HepG2 (cell line): ENCODE results near the gene N4BP2. TPM values are rescaled to one million over a fixed set of nuclear protein-coding genes. Genes with fewer than 3 reads are reported as not detected.

Experiments
- ATAC-seq: fragments of 200-7000 bp; cut with Tn5 transposase; 3 replicates; pipeline ENCODE4 v1.9.1; 2020; ENCODE audit warnings: mild to moderate bottlenecking, moderate library complexity
- BruUV-seq: library from RNA; stranded (reverse); fragments of 400-500 nt; replicated peaks from 2 replicates; lab custom pipeline; 2021; lab: Mats Ljungman, UMichigan
- CTCF ChIA-PET: fragments of 300-600 bp; formaldehyde crosslinking; extraction: SDS; loops from one replicate; lab custom pipeline; 2021; ENCODE audit warnings: low total read pairs, inconsistent platforms, low intra/inter-chr PET ratio; lab: Yijun Ruan, JAX
- POLR2A ChIA-PET: fragments of 350-600 bp; sonication (Branson Sonifier 250); formaldehyde crosslinking; loops from one replicate; lab custom pipeline; 2020; ENCODE audit warnings: antibody characterized with exemption, inconsistent platforms; lab: Yijun Ruan, JAX
- DNase-seq: peaks from one replicate; pipeline ENCODE4 v3.0.0-alpha.2; 2015; ENCODE audit warnings: low spot score
- FAIRE-seq: peaks from 3 replicates; lab custom pipeline; 2011; peaks lifted over from hg19 to GRCh38; lab: Jason Lieb, UNC
- H2AFZ ChIP-seq: one replicate; pipeline ENCODE4 v1.6.1; 2011; ENCODE audit warnings: low read length, inconsistent platforms
- H3K27ac ChIP-seq: fragments of 300-600 bp; 3 replicates; pipeline ENCODE4 v1.8.0; 2011; ENCODE audit warnings: mixed run types, mild to moderate bottlenecking, mixed read lengths, low read length, inconsistent platforms; ENCODE audit not compliant: insufficient read depth; ENCODE audit errors: extremely low read length
- H3K27me3 ChIP-seq, 2 experiments: fragments of 200-600 bp in 1 of 2; 2 replicates in 1 of 2; 3 replicates in 1 of 2; pipeline versions ENCODE4 v1.6.0 to v1.8.0; 2011; ENCODE audit warnings: low read length in 2 of 2, mild to moderate bottlenecking in 2 of 2, moderate library complexity in 2 of 2, inconsistent platforms in 1 of 2; ENCODE audit not compliant: insufficient read depth in 2 of 2, control insufficient read depth in 1 of 2
- H3K36me3 ChIP-seq, 2 experiments: fragments of 200-600 bp in 1 of 2; replicated peaks in 1 of 2; 2 replicates in 1 of 2; 3 replicates in 1 of 2; pipeline versions ENCODE4 v1.5.1 to v1.8.0; 2011; ENCODE audit warnings: low read length in 2 of 2, inconsistent platforms in 1 of 2; ENCODE audit not compliant: insufficient read depth in 2 of 2, control insufficient read depth in 1 of 2
- H3K4me1 ChIP-seq: 2 replicates; pipeline ENCODE4 v1.5.1; 2012; ENCODE audit warnings: low read length, inconsistent platforms; ENCODE audit not compliant: insufficient read depth
- H3K4me2 ChIP-seq: 2 replicates; pipeline ENCODE4 v1.6.0; 2011; ENCODE audit warnings: low read depth, low read length, inconsistent platforms
- H3K4me3 ChIP-seq, 3 experiments: fragments of 200-600 bp in 1 of 3; sonication (generic), shearing (Covaris generic) in 1 of 3; replicated peaks in 1 of 3; 2 replicates each; pipeline ENCODE4 v1.5.1; 2011 to 2016; ENCODE audit warnings: low read length in 3 of 3, inconsistent platforms in 2 of 3, low read depth in 2 of 3, mild to moderate bottlenecking in 2 of 3, control low read depth in 1 of 3, mixed read lengths in 1 of 3; ENCODE audit not compliant: insufficient read depth in 1 of 3
- H3K79me2 ChIP-seq: one replicate; pipeline ENCODE4 v1.6.1; 2011; ENCODE audit warnings: low read length, inconsistent platforms; ENCODE audit not compliant: insufficient read depth
- H3K9ac ChIP-seq: 2 replicates; pipeline ENCODE4 v1.6.0; 2011; ENCODE audit warnings: mild to moderate bottlenecking, low read depth, low read length, inconsistent platforms; ENCODE audit not compliant: insufficient read depth
- H3K9me3 ChIP-seq: 2 replicates; pipeline ENCODE4 v1.5.1; 2012; ENCODE audit warnings: mild to moderate bottlenecking, low read length
- H4K20me1 ChIP-seq: 2 replicates; pipeline ENCODE4 v1.6.0; 2011; ENCODE audit warnings: inconsistent platforms, mild to moderate bottlenecking, low read length, moderate library complexity; ENCODE audit not compliant: insufficient read depth
- FOXO1 ChIP-seq: sonication (generic); formaldehyde crosslinking; IDR thresholded peaks from 2 replicates; pipeline ENCODE4 v1.4.0; 2020; ENCODE audit warnings: missing genetic modification reagents
- KDM1A ChIP-seq: IDR thresholded peaks from 2 replicates; pipeline ENCODE4 v1.6.1; 2016; ENCODE audit warnings: missing compliant biosample characterization
- KDM5B ChIP-seq: sonication (generic); formaldehyde crosslinking; IDR thresholded peaks from 2 replicates; pipeline ENCODE4 v1.4.0; 2020; ENCODE audit warnings: missing genetic modification reagents, mild to moderate bottlenecking, borderline replicate concordance
- NR2F2 ChIP-seq: IDR thresholded peaks from 2 replicates; pipeline ENCODE4 v1.6.1; 2012; ENCODE audit warnings: low read depth, inconsistent platforms, borderline replicate concordance
- SATB2 ChIP-seq: sonication (generic); formaldehyde crosslinking; IDR thresholded peaks from 2 replicates; pipeline ENCODE4 v1.5.0; 2020; ENCODE audit warnings: missing genetic modification reagents
- SNAPC2 ChIP-seq: sonication (generic); formaldehyde crosslinking; IDR thresholded peaks from 2 replicates; pipeline ENCODE4 v1.8.1; 2022; ENCODE audit warnings: mild to moderate bottlenecking, missing genetic modification reagents
- ZBTB37 ChIP-seq: sonication (generic); formaldehyde crosslinking; IDR thresholded peaks from 2 replicates; pipeline ENCODE4 v1.4.0; 2020; ENCODE audit warnings: mild to moderate bottlenecking, missing genetic modification reagents
- ZNF17 ChIP-seq: sonication (generic); formaldehyde crosslinking; IDR thresholded peaks from 2 replicates; pipeline ENCODE4 v1.5.0; 2020; ENCODE audit warnings: mild to moderate bottlenecking, missing genetic modification reagents
- ZNF296 ChIP-seq: sonication (generic); formaldehyde crosslinking; conservative IDR thresholded peaks from 2 replicates; pipeline ENCODE4 v1.5.0; 2020; ENCODE audit warnings: mild to moderate bottlenecking, missing genetic modification reagents
- ZNF383 ChIP-seq: sonication (generic); formaldehyde crosslinking; IDR thresholded peaks from 2 replicates; pipeline ENCODE4 v1.4.0; 2020; ENCODE audit warnings: missing genetic modification reagents, mild to moderate bottlenecking, borderline replicate concordance
- ZNF720 ChIP-seq: sonication (generic); formaldehyde crosslinking; IDR thresholded peaks from 2 replicates; pipeline ENCODE4 v1.4.0; 2020; ENCODE audit warnings: missing genetic modification reagents
- ZNF724P ChIP-seq: sonication (generic); formaldehyde crosslinking; IDR thresholded peaks from 2 replicates; pipeline ENCODE4 v1.8.0; 2022; ENCODE audit warnings: missing genetic modification reagents, borderline replicate concordance
- ZNF768 ChIP-seq: sonication (generic); formaldehyde crosslinking; IDR thresholded peaks from 2 replicates; pipeline ENCODE4 v1.4.0; 2020; ENCODE audit warnings: missing genetic modification reagents
- ZNF784 ChIP-seq: sonication (generic); formaldehyde crosslinking; IDR thresholded peaks from 2 replicates; pipeline ENCODE4 v1.5.1; 2020; ENCODE audit warnings: missing genetic modification reagents, mild to moderate bottlenecking, borderline replicate concordance
- WGBS: methylation state at CpG from one replicate; pipeline ENCODE4 v1.1.6; 2017; ENCODE audit warnings: low lambda C conversion rate; 5-methylcytosine and 5-hydroxymethylcytosine counted together
- in situ Hi-C: cut with HindIII; loops from 2 replicates; pipeline ENCODE4 v1.10.0; 2017; ENCODE audit warnings: low pct_unique_long_range_greater_than_20kb; ENCODE audit not compliant: extremely low pct_ligation_motif_present
- intact Hi-C: fragments of 100-400 bp; cut with micrococcal nuclease; formaldehyde crosslinking; loops from one replicate; pipeline ENCODE4 v1.10.0; 2022; ENCODE audit not compliant: unreplicated experiment
- polyA plus RNA-seq, 8 experiments: library from polyadenylated mRNA; depleted of rRNA in 3 of 8; stranded (reverse) in 7 of 8; unstranded in 1 of 8; fragments of >200 nt; fragmentation: Illumina TruSeq in 4 of 8; extraction: Trizol in 4 of 8; gene quantifications; 2 replicates each; pipeline versions ENCODE4 v1.2.1 to v1.2.3, GENCODE V29; 2011 to 2016; ENCODE audit warnings: low read depth in 4 of 8, missing spikeins in 1 of 8, mixed read lengths in 1 of 8; ENCODE audit not compliant: insufficient read depth in 1 of 8
- total RNA-seq, 5 experiments: library from RNA; depleted of rRNA; stranded (reverse); fragments of >200 nt; fragmentation: Illumina TruSeq; extraction: Trizol; gene quantifications; 2 replicates each; pipeline ENCODE4 v1.2.3, GENCODE V29; 2016; ENCODE audit warnings: low read depth in 1 of 5
- TF ChIP-seq, protein P1 (sequence below): sonication (generic); formaldehyde crosslinking; IDR thresholded peaks from 2 replicates; pipeline ENCODE4 v1.8.0; 2022; ENCODE audit warnings: mild to moderate bottlenecking, missing genetic modification reagents
- TF ChIP-seq, protein P2 (sequence below): fragments of 450-650 bp; IDR thresholded peaks from 2 replicates; pipeline ENCODE4 v1.6.1; 2017; ENCODE audit warnings: mild to moderate bottlenecking

Gene N4BP2
- total and polyA plus RNA-seq, 2 of the 13 experiments (the other 11 are each of a cell fraction or from before 2014, with no cell fraction given) = 5.6 to 12.9 TPM

- H3K79me2 ChIP-seq = no peaks in the 10 kb centered on the region
- no peaks in the 10 kb centered on the region for H4K20me1 ChIP-seq
- no peak for TF ChIP-seq NR2F2
- no peak for TF ChIP-seq ZNF383
- TF ChIP-seq ZNF296 = no peak
- TF ChIP-seq SATB2 (CRISPR knock-in tag) = no peak
- no peak for TF ChIP-seq FOXO1 (CRISPR knock-in tag)
- TF ChIP-seq ZBTB37 (CRISPR knock-in tag) = no peak
- no peak for TF ChIP-seq KDM5B (CRISPR knock-in tag)
- no peak for TF ChIP-seq KDM1A
- TF ChIP-seq, protein P1, sequence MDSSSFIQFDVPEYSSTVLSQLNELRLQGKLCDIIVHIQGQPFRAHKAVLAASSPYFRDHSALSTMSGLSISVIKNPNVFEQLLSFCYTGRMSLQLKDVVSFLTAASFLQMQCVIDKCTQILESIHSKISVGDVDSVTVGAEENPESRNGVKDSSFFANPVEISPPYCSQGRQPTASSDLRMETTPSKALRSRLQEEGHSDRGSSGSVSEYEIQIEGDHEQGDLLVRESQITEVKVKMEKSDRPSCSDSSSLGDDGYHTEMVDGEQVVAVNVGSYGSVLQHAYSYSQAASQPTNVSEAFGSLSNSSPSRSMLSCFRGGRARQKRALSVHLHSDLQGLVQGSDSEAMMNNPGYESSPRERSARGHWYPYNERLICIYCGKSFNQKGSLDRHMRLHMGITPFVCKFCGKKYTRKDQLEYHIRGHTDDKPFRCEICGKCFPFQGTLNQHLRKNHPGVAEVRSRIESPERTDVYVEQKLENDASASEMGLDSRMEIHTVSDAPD = no peak
- TF ChIP-seq, protein P2, sequence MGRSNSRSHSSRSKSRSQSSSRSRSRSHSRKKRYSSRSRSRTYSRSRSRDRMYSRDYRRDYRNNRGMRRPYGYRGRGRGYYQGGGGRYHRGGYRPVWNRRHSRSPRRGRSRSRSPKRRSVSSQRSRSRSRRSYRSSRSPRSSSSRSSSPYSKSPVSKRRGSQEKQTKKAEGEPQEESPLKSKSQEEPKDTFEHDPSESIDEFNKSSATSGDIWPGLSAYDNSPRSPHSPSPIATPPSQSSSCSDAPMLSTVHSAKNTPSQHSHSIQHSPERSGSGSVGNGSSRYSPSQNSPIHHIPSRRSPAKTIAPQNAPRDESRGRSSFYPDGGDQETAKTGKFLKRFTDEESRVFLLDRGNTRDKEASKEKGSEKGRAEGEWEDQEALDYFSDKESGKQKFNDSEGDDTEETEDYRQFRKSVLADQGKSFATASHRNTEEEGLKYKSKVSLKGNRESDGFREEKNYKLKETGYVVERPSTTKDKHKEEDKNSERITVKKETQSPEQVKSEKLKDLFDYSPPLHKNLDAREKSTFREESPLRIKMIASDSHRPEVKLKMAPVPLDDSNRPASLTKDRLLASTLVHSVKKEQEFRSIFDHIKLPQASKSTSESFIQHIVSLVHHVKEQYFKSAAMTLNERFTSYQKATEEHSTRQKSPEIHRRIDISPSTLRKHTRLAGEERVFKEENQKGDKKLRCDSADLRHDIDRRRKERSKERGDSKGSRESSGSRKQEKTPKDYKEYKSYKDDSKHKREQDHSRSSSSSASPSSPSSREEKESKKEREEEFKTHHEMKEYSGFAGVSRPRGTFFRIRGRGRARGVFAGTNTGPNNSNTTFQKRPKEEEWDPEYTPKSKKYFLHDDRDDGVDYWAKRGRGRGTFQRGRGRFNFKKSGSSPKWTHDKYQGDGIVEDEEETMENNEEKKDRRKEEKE = no peak
- TF ChIP-seq ZNF724P (CRISPR knock-in tag) = no peak
- TF ChIP-seq SNAPC2 (CRISPR knock-in tag) = no peak
- no peak for TF ChIP-seq ZNF768 (CRISPR knock-in tag)
- no peak for TF ChIP-seq ZNF720 (CRISPR knock-in tag)
- TF ChIP-seq ZNF17 (CRISPR knock-in tag) = no peak
- TF ChIP-seq ZNF784 (CRISPR knock-in tag) = no peak
- H3K36me3 ChIP-seq = no peaks in the 10 kb centered on the region
- FAIRE-seq (no peak), ATAC-seq (no peak), DNase-seq (no peak)
- POLR2A ChIA-PET = no interaction called here
- H3K27me3 ChIP-seq = peaks cover 0 to 9% of the 10 kb centered on the region in 2 experiments; a peak in 2 of 5 replicates
- BruUV-seq = no TSS peak
- no peak overlapping the region for H3K9ac ChIP-seq
- no peaks in the 10 kb centered on the region for H3K9me3 ChIP-seq
- CTCF ChIA-PET = no interaction called here
- H3K27ac ChIP-seq = no peak overlapping the region
- intact Hi-C loops (no loop called here), in situ Hi-C loops (no loop called here)
- H3K4me2 ChIP-seq = no peak overlapping the region
- peaks cover 18% of the 10 kb centered on the region for H3K4me1 ChIP-seq
- 68% methylated on average over 15 of the region's 15 CpGs for WGBS
- no peak overlapping the region for H2AFZ ChIP-seq
- H3K4me3 ChIP-seq = no peak overlapping the region
Observed at GRCh38 chr4:40199999-40200874, 143.6 kb downstream of the N4BP2 start.
